Measurements from ENCODE around the gene TMEM198.

- TF ChIP-seq CTCF (optimal IDR thresholded peaks at IDR 0.05 in 1 of 3, IDR thresholded peaks at IDR 0.05 in 1 of 3, conservative IDR thresholded peaks at IDR 0.05 in 1 of 3; ENCODE audit: extremely low read depth in 1 of 3, insufficient read depth in 2 of 3, low read length in 3 of 3) (no peak), EZH2 (IDR thresholded peaks at IDR 0.05; ENCODE audit: low read length) (no peak)
Measured at GRCh38 chr2:219551441-219552381, 7.9 kb downstream of the TMEM198 start.

Measured in keratinocyte (primary cell).